AML-193 (cell line): ENCODE data around the gene MMS22L.

Experiments
- DNase-seq, 2 experiments: peaks; one replicate each; lab custom pipeline; 2025; lab: John Stamatoyannopoulos, UW

The MMS22L gene

GRCh38 chr6:97138581-97138980 lies 144.4 kb downstream of the MMS22L start:
- DNase-seq: no peak

- no peak for DNase-seq
These were observed 146.2 kb downstream of the MMS22L start for GRCh38 chr6:97136626-97137358.

DNA sequence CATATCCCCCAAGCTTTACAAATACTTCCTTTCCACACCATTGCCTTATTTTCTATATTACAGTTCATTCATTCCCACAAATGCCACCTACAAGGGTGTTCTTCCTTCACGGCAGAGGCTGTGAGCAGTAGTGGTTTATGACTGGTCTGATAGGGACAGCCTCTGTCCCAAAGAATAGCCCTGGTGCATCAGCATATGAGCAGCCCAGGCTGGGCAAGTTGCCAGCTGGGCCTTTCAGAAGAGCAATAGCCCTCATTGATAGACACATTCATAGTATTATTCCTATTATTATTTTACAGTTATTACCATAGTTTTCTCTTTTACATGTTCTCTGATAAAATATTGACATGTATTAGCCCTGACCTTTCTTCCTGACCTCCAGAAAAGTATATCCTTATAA lies 149.9 kb downstream of the MMS22L start:
- DNase-seq: no peak

GRCh38 chr6:97129106-97129505 lies 153.9 kb downstream of the MMS22L start:
- DNase-seq: no peak

- DNase-seq: no peak
These were observed 154.5 kb downstream of the MMS22L start for GRCh38 chr6:97128507-97128906.

DNA sequence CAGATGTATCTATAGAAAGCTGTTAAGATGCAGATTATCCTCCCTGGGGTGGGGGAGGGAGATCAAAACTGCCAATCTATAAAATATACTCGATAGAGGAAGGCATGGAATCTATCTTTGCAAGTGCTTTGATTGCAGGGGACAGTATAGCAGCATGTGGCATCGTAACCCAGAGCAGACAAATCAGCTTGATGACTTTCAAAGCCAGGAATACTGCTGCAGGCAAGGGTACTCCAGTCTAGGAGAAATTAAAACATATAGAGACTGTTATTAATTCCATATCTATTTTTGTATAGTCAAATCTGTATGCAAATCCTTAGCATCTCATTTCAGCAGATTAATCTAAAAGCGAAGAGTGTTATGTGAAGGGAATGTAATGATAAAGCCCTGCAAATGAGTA lies 159.4 kb downstream of the MMS22L start:
- DNase-seq: no peak

GRCh38 chr6:97123112-97123511 lies 159.9 kb downstream of the MMS22L start:
- DNase-seq: no peak

GRCh38 chr6:97120511-97120910 lies 162.5 kb downstream of the MMS22L start:
- no peak for DNase-seq

DNA sequence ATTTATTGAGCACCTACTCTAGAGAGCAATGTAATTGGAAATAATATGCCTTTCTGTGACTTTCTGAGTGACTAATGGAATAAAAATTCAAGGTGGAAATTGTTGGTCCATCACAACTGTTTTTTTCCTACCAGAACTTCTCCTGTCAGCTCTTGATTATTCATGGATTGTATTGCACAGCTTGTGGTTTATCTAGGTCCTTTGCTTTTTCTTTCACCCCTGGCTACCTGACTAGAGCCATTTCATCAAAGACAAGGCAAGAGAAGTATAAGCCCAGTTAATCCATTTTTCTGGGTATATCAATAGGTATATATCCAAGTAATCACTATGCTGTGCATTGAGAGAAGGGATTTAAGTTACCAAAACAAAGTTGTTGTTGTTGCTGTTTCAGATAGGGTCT lies 168.4 kb downstream of the MMS22L start:
- DNase-seq: no peak

DNA sequence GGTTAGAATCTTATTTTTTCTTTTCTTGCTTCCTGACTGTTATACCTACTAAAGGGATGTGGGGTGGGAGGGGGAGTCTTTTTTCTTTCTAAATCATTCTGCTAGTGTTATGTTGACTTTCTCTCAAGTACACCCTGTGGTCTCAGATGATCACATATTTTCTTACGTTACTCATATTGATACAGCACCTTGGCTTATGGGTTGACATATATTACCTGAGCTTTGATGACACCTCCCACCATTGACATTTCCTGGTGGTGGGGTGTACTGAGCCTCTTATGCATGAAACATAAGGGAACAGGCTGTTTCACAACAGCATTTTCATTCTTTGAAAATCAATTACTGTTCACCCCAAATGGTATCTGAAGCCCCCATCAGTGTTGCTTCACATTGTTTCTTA lies 169.8 kb downstream of the MMS22L start:
- no peak for DNase-seq

GRCh38 chr6:97111243-97111642 lies 171.8 kb downstream of the MMS22L start:
- no peak for DNase-seq

- no peak for DNase-seq
These were observed 172.4 kb downstream of the MMS22L start for GRCh38 chr6:97110626-97111025.

- DNase-seq: no peak
These were observed 172.9 kb downstream of the MMS22L start for GRCh38 chr6:97110149-97110548.

- no peak for DNase-seq
These were observed 173.6 kb downstream of the MMS22L start for GRCh38 chr6:97109444-97109843.

DNA sequence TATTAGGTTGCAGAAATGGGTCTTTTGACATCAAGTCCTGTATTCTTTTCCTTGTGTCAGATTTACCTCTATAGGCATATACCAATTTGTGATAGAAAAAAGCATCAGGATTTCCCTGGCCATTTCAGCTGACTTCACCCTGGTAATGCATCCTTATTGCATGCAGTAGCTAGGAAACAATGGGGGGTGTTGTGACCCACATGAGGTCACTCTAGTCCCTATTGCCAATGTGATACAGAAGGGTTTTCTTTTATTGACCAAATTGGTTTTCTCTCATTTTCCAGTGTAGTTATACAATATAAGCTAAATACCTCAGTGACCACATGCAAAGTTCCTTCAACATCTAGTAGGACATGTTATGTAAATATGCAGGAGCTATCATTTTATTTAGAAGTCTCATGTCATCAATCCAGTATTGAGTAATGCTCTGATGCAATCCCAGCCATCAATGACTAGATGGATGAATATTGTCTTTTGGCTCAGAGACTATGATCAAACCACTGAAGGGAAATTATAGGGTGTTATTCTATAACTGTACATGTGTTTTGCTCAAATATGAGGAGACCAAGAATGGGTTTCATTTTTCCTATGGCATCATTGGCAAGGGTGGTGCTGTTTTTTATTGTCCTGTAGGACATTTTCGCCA lies 180.7 kb downstream of the MMS22L start:
- DNase-seq: no peak

DNA sequence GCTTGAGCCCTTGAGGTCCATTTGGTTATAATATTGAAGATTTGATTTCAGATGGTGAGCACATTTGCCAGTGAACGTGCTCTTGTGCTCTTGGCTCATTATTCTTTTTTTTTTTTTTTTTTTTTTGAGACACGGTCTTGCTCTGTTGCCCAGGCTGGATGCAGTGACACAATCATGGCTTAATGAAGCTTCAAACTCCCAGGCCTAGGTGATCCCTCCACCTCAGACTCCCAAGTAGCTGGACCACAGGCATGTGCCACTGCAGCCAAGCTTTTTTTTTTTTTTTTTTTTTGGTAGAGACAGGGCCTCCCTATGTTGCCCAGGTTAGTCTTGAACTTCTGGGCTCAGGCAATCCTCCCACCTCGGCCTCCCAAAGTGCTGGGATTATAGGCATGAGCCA lies 182.3 kb downstream of the MMS22L start:
- DNase-seq: no peak

- DNase-seq: no peak
These were observed 185.7 kb downstream of the MMS22L start for GRCh38 chr6:97097068-97098047.

GRCh38 chr6:97095311-97095850 lies 187.6 kb downstream of the MMS22L start:
- no peak for DNase-seq

DNA sequence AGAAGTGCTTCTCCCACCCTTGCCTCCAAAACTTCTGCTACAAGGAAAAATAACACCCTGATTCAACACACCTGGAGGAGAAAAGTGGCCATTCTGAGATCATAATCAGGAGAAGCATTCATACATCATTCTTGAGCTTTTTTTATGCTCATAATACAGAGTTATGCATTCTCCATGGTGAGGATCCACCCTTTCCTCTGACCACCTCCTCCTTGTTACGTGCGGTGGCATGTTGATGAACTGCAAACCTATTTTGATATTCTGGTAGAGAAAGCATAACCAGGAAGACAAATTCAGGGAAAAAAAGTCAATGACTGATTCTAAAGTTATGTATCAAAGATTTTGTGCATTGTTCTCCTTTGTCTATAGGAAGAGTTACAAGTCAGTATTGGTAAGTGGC lies 188.6 kb downstream of the MMS22L start:
- no peak for DNase-seq

- DNase-seq: no peak
These were observed 190.2 kb downstream of the MMS22L start for GRCh38 chr6:97092673-97093305.
